H9 (cell line): ENCODE results near the gene USH2A. TPM values are rescaled to one million over a fixed set of nuclear protein-coding genes. Genes with fewer than 3 reads are reported as not detected.

ENCODE experiments used
- DNase-seq: peaks from one replicate; pipeline ENCODE4 v3.0.0-alpha.2; 2017
- H2AFZ ChIP-seq: one replicate; pipeline ENCODE4 v1.6.1; 2013; ENCODE audit warnings: mild to moderate bottlenecking, low read length, control low read depth, moderate library complexity
- H2AK5ac ChIP-seq: 2 replicates; pipeline ENCODE4 v1.6.1; 2013; ENCODE audit warnings: low read length, control low read depth, mixed read lengths; ENCODE audit not compliant: insufficient read length
- H2BK120ac ChIP-seq: one replicate; pipeline ENCODE4 v1.6.1; 2013; ENCODE audit warnings: low read depth, mild to moderate bottlenecking, low read length, control low read depth, inconsistent platforms; ENCODE audit not compliant: poor library complexity, severe bottlenecking
- H2BK12ac ChIP-seq: 2 replicates; pipeline ENCODE4 v1.6.1; 2013; ENCODE audit warnings: low read length, control low read depth, mixed read lengths, low read depth; ENCODE audit not compliant: insufficient read length
- H2BK15ac ChIP-seq: 2 replicates; pipeline ENCODE4 v1.6.1; 2013; ENCODE audit warnings: low read depth, low read length, control low read depth
- H2BK20ac ChIP-seq: one replicate; pipeline ENCODE4 v1.6.1; 2013; ENCODE audit warnings: low read depth, mild to moderate bottlenecking, low read length, control low read depth, inconsistent platforms; ENCODE audit not compliant: poor library complexity, severe bottlenecking
- H2BK5ac ChIP-seq: 2 replicates; pipeline ENCODE4 v1.6.1; 2013; ENCODE audit warnings: low read length, control low read depth, mixed read lengths; ENCODE audit not compliant: insufficient read length
- H3K14ac ChIP-seq: 2 replicates; pipeline ENCODE4 v1.6.1; 2013; ENCODE audit warnings: low read length, control low read depth; ENCODE audit not compliant: insufficient read depth
- H3K18ac ChIP-seq: 2 replicates; pipeline ENCODE4 v1.6.1; 2013; ENCODE audit warnings: low read depth, mild to moderate bottlenecking, mixed read lengths, low read length, control low read depth; ENCODE audit not compliant: insufficient read length
- H3K23ac ChIP-seq: 2 replicates; pipeline ENCODE4 v1.6.1; 2013; ENCODE audit warnings: low read length, control low read depth, mixed read lengths, low read depth; ENCODE audit not compliant: insufficient read length
- H3K23me2 ChIP-seq: 2 replicates; pipeline ENCODE4 v1.6.1; 2013; ENCODE audit warnings: low read depth, mild to moderate bottlenecking, mixed read lengths, low read length, control low read depth; ENCODE audit not compliant: insufficient read length, poor library complexity, severe bottlenecking
- H3K27ac ChIP-seq: 2 replicates; pipeline ENCODE4 v1.5.1; 2013; ENCODE audit warnings: low read length, control low read depth, mixed read lengths, low read depth; ENCODE audit not compliant: insufficient read length
- H3K27me3 ChIP-seq: 2 replicates; pipeline ENCODE4 v1.6.1; 2013; ENCODE audit warnings: low read length, control low read depth, inconsistent platforms; ENCODE audit not compliant: insufficient read depth
- H3K4ac ChIP-seq: 2 replicates; pipeline ENCODE4 v1.6.1; 2013; ENCODE audit warnings: low read depth, mild to moderate bottlenecking, control low read depth, inconsistent platforms, low read length, moderate library complexity
- H3K4me1 ChIP-seq: 2 replicates; pipeline ENCODE4 v1.6.1; 2013; ENCODE audit warnings: low read length, control low read depth, inconsistent platforms; ENCODE audit not compliant: insufficient read depth
- H3K4me2 ChIP-seq: 2 replicates; pipeline ENCODE4 v1.6.1; 2013; ENCODE audit warnings: low read length, control low read depth, mixed read lengths; ENCODE audit not compliant: insufficient read length, insufficient read depth
- H3K56ac ChIP-seq: 2 replicates; pipeline ENCODE4 v1.6.1; 2013; ENCODE audit warnings: low read depth, mild to moderate bottlenecking, mixed read lengths, low read length, control low read depth; ENCODE audit not compliant: insufficient read length
- H3K79me1 ChIP-seq: 2 replicates; pipeline ENCODE4 v1.6.1; 2013; ENCODE audit warnings: low read depth, mild to moderate bottlenecking, moderate library complexity, low read length, control low read depth, inconsistent platforms; ENCODE audit not compliant: insufficient read depth, poor library complexity, severe bottlenecking
- H3K79me2 ChIP-seq: 2 replicates; pipeline ENCODE4 v1.6.1; 2013; ENCODE audit warnings: low read length, control low read depth, inconsistent platforms; ENCODE audit not compliant: insufficient read depth
- H3K9ac ChIP-seq: 2 replicates; pipeline ENCODE4 v1.6.1; 2013; ENCODE audit warnings: low read length, control low read depth, mixed read lengths; ENCODE audit not compliant: insufficient read length; ENCODE audit errors: extremely low read depth
- H3K9me3 ChIP-seq: one replicate; pipeline ENCODE4 v1.6.1; 2013; ENCODE audit warnings: low read depth, low read length, inconsistent platforms; ENCODE audit not compliant: control insufficient read depth
- H3T11ph ChIP-seq: one replicate; pipeline ENCODE4 v1.6.1; 2013; ENCODE audit warnings: mild to moderate bottlenecking, low read length, control low read depth, inconsistent platforms
- H4K20me1 ChIP-seq: one replicate; pipeline ENCODE4 v1.6.1; 2013; ENCODE audit not compliant: control insufficient read depth, insufficient read length, insufficient read depth
- H4K5ac ChIP-seq: 2 replicates; pipeline ENCODE4 v1.6.1; 2013; ENCODE audit warnings: low read depth, mild to moderate bottlenecking, mixed read lengths, low read length, control low read depth; ENCODE audit not compliant: insufficient read length
- H4K8ac ChIP-seq: replicated peaks from 2 replicates; pipeline ENCODE4 v1.6.1; 2013; ENCODE audit warnings: low read length, control low read depth, mixed read lengths, low read depth; ENCODE audit not compliant: insufficient read length
- H4K91ac ChIP-seq: 2 replicates; pipeline ENCODE4 v1.6.1; 2013; ENCODE audit warnings: low read depth, mild to moderate bottlenecking, moderate library complexity, mixed read lengths, low read length, control low read depth; ENCODE audit not compliant: insufficient read length
- H3K27ac Mint-ChIP-seq, 3 experiments: 2 replicates in 2 of 3; 3 replicates in 1 of 3; pipeline ENCODE4 v1.8.0; 2020 to 2021; ENCODE audit warnings: mixed read lengths in 3 of 3, mild to moderate bottlenecking in 1 of 3, moderate library complexity in 1 of 3
- H3K27me3 Mint-ChIP-seq: 2 replicates; pipeline ENCODE4 v1.8.0; 2021; ENCODE audit warnings: low read depth, mild to moderate bottlenecking, moderate library complexity, mixed read lengths
- H3K36me3 Mint-ChIP-seq, 3 experiments: 2 replicates in 2 of 3; 3 replicates in 1 of 3; pipeline ENCODE4 v1.8.0; 2020 to 2021; ENCODE audit warnings: low read depth in 3 of 3, mixed read lengths in 3 of 3; ENCODE audit not compliant: insufficient read depth in 1 of 3
- H3K4me1 Mint-ChIP-seq, 2 experiments: 2 replicates each; pipeline ENCODE4 v1.8.0; 2020; ENCODE audit warnings: mixed read lengths in 2 of 2
- H3K4me3 Mint-ChIP-seq, 2 experiments: 2 replicates in 1 of 2; 3 replicates in 1 of 2; pipeline ENCODE4 v1.8.0; 2020 to 2021; ENCODE audit warnings: mild to moderate bottlenecking in 2 of 2, mixed read lengths in 2 of 2, moderate library complexity in 1 of 2
- H3K9me3 Mint-ChIP-seq, 2 experiments: 2 replicates in 1 of 2; 3 replicates in 1 of 2; pipeline ENCODE4 v1.8.0; 2020; ENCODE audit warnings: mild to moderate bottlenecking in 2 of 2, mixed read lengths in 2 of 2, moderate library complexity in 1 of 2
- CTCF ChIP-seq: fragments of 200-600 bp; sonication (generic); conservative IDR thresholded peaks from 3 replicates; pipeline ENCODE4 v1.8.0; 2021; ENCODE audit warnings: antibody characterized with exemption, mild to moderate bottlenecking
- WGBS: extraction: QIAGEN DNeasy Blood & Tissue Kit; methylation state at CpG from one replicate; pipeline ENCODE4 v1.1.7; 2013; ENCODE audit warnings: missing lambda C conversion rate, low lambda C conversion rate, mixed read lengths; ENCODE audit not compliant: insufficient read length; ENCODE audit errors: extremely low coverage; 5-methylcytosine and 5-hydroxymethylcytosine counted together
- total RNA-seq: library from RNA; stranded (reverse); gene quantifications from 2 replicates; pipeline ENCODE4 v1.2.1, GENCODE V29; 2021

The USH2A gene
- total RNA-seq, 1 experiment from 2014 or later: 0.11 TPM

DNA sequence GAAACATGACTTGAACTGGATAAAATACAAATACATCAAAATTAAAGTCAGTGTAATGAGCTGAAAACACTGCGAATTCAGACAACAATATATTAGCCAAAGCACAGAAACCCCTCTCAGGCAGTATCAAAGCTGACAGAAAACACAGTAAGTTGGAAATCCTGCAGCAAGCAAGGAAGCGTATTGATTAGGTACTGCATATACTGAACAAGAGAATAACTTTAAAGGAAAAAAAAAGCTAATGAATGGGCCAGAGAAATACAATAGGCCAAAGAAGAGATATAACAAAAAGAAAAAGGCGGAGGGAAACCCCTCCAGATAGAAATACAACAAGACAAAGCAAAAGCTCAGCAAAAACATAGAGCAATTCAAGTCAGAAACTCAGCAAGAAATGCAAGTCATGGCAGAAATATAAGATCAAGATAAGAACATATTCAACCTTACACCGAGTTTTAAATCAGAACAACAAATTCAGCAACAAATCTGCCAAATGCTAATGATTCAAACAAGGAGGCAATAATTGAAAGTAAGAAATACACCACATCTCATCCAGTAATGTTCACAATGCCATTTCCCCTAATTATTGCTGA, 299.0 kb downstream of the USH2A start:
- no peak overlapping the region for H2BK20ac ChIP-seq
- H3K27me3 ChIP-seq: no peaks in the 10 kb centered on the region
- H3K4me1 Mint-ChIP-seq: peaks cover 3 to 12% of the 10 kb centered on the region in 2 experiments; a peak in 3 of 4 replicates
- no peak for TF ChIP-seq CTCF
- H2AK5ac ChIP-seq: no peak overlapping the region
- no peak overlapping the region for H3K23ac ChIP-seq
- peaks cover 0 to 5% of the 10 kb centered on the region in 2 experiments; a peak in 1 of 5 replicates for H3K9me3 Mint-ChIP-seq
- H4K91ac ChIP-seq: no peak overlapping the region
- H2AFZ ChIP-seq: no peak overlapping the region
- H3K23me2 ChIP-seq: no peaks in the 10 kb centered on the region
- no peak overlapping the region for H2BK120ac ChIP-seq
- H3K79me2 ChIP-seq: no peaks in the 10 kb centered on the region
- no peak overlapping the region for H3K4me3 Mint-ChIP-seq
- H3K18ac ChIP-seq: no peak overlapping the region
- H4K8ac ChIP-seq: no peak overlapping the region
- no peak overlapping the region for H3K4ac ChIP-seq
- no peak overlapping the region for H3K27ac ChIP-seq
- H4K20me1 ChIP-seq: no peaks in the 10 kb centered on the region
- H2BK15ac ChIP-seq: no peak overlapping the region
- no peaks in the 10 kb centered on the region for H3K27me3 Mint-ChIP-seq
- no peak overlapping the region for H4K5ac ChIP-seq
- H3K27ac Mint-ChIP-seq: no peak overlapping the region
- no peaks in the 10 kb centered on the region for H3K79me1 ChIP-seq
- no peak overlapping the region for H3T11ph ChIP-seq
- no peak overlapping the region for H3K9ac ChIP-seq
- peaks cover 0 to 5% (median 0%) of the 10 kb centered on the region in 3 experiments; a peak in 1 of 7 replicates for H3K36me3 Mint-ChIP-seq
- WGBS: no CpG with 5 or more reads among the region's 4 CpGs
- no peak overlapping the region for H2BK12ac ChIP-seq
- H2BK5ac ChIP-seq: no peak overlapping the region
- no peaks in the 10 kb centered on the region for H3K9me3 ChIP-seq
- H3K14ac ChIP-seq: no peak overlapping the region
- H3K56ac ChIP-seq: no peak overlapping the region
- H3K4me2 ChIP-seq: no peak overlapping the region
- DNase-seq: no peak
- H3K4me1 ChIP-seq: no peaks in the 10 kb centered on the region
